Gastroesophageal sphincter (tissue), 3 donors: ENCODE data around the gene TPX2.
A peak's percentile ranks its signal among the peaks of the same experiment; 100 is the strongest.

Experiments
- CTCF ChIP-seq, 4 experiments: fragments of 200-600 bp in 2 of 4; fragments of 450-650 bp in 2 of 4; sonication (generic) in 1 of 4; IDR thresholded peaks; one replicate each; pipeline ENCODE4 v1.5.1; 2017 to 2019; ENCODE audit warnings: antibody characterized with exemption in 4 of 4, mild to moderate bottlenecking in 2 of 4, moderate library complexity in 2 of 4
- EP300 ChIP-seq: sonication (generic); formaldehyde crosslinking; IDR thresholded peaks from one replicate; pipeline ENCODE4 v1.6.1; 2017; ENCODE audit warnings: antibody characterized with exemption, mild to moderate bottlenecking
- POLR2A ChIP-seq, 2 donors: fragments of 450-650 bp; IDR thresholded peaks; one replicate each; pipeline ENCODE4 v1.6.1; 2017; ENCODE audit warnings: antibody characterized with exemption in 2 of 2, mild to moderate bottlenecking in 2 of 2, moderate library complexity in 1 of 2
- POLR2AphosphoS5 ChIP-seq: sonication (generic); formaldehyde crosslinking; IDR thresholded peaks from one replicate; pipeline ENCODE4 v1.6.1; 2017; ENCODE audit warnings: antibody characterized with exemption

DNA sequence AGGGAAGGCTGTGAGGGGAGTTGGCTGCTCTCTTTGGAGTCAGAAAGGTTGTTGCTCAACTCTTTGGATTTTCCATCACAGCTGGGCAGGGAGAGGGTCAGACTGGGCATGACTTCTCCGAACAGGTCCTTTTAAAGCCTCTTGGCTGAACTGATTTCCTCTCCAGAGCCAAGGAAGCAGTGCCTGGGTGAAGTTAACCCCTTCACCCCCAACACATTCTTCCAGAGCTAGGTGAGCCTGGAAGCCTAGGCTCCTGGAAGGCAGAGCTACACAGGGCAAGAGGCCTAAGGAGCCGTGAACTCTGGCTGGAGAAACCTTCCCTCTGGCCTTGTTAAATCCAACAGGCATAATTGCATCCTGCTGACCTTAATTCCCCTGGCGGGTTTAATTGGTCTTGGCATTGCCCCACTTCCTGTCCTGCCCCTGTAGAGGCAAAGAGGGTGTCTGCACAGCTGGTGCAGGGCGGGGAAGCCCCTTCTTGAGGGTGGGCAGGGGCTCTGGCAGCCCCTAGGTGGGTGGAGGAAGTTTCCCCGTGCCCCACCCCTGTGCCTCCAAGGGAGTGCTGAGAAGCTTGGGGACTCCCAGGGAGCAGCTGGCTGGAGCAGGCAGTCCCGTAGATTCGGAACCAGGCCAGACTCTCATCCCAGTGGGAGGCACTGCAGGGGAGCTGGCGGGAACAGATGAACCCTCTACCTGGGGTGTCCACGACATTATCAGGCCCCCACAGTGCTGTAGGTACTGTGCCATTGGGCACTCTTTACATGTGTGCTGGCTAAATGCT, 76.5 kb downstream of the TPX2 start:
- TF ChIP-seq CTCF (IDR thresholded peaks at IDR 0.05): no peak
- TF ChIP-seq POLR2A (IDR thresholded peaks at IDR 0.05): no peak
- TF ChIP-seq EP300: no peak
- TF ChIP-seq POLR2AphosphoS5: peak; percentile 26
